HL-60/S4 (cell line): Measurements from ENCODE around the gene IFT25.
"Not testable (repeated sequence)": the region's sequence is repeated elsewhere in the genome, so short reads cannot be mapped to it uniquely, and the experiment has no call there.

ENCODE experiments used
- in situ Hi-C: fragments of 300-500 bp; cut with MboI; formaldehyde crosslinking; loops from 2 replicates; pipeline ENCODE4 v1.14.3; 2022; ENCODE audit warnings: low sequenced_read_pairs

The IFT25 gene

GRCh38 chr1:53945433-53946251 is at the start of gene IFT25:
TSS of gene IFT25 (minus strand) at chr1:53945699. CDS start at chr1:53940082, 5,617 bp downstream.
- in situ Hi-C loops = no loop called here

- in situ Hi-C loops = not testable (repeated sequence)
Measured at GRCh38 chr1:53994516-53994915, 49.0 kb upstream of the IFT25 start.

- in situ Hi-C loops = no loop called here
Measured at GRCh38 chr1:53992085-53992874, 46.8 kb upstream of the IFT25 start.

GRCh38 chr1:53987880-53988279 is 42.4 kb upstream of the IFT25 start:
- in situ Hi-C loops = no loop called here

- in situ Hi-C loops = no loop called here
Measured at GRCh38 chr1:53986458-53986857, 41.0 kb upstream of the IFT25 start.

- in situ Hi-C loops = no loop called here
Measured at GRCh38 chr1:53984726-53985125, 39.2 kb upstream of the IFT25 start.

GRCh38 chr1:53982763-53983104 is 37.2 kb upstream of the IFT25 start:
- in situ Hi-C loops = no loop called here

- in situ Hi-C loops = no loop called here
Measured at GRCh38 chr1:53982034-53982762, 36.7 kb upstream of the IFT25 start.

- in situ Hi-C loops = no loop called here
Measured at GRCh38 chr1:53981220-53981619, 35.7 kb upstream of the IFT25 start.

GRCh38 chr1:53979712-53980450 is 34.4 kb upstream of the IFT25 start:
- in situ Hi-C loops = no loop called here

- in situ Hi-C loops = no loop called here
Measured at GRCh38 chr1:53975861-53976260, 30.4 kb upstream of the IFT25 start.

- in situ Hi-C loops = no loop called here
Measured at GRCh38 chr1:53971718-53972117, 26.2 kb upstream of the IFT25 start.

- in situ Hi-C loops = not testable (repeated sequence)
Measured at GRCh38 chr1:53969323-53969722, 23.8 kb upstream of the IFT25 start.

- in situ Hi-C loops = no loop called here
Measured at GRCh38 chr1:53968125-53968513, 22.6 kb upstream of the IFT25 start.

GRCh38 chr1:53967409-53968124 is 22.1 kb upstream of the IFT25 start:
- in situ Hi-C loops = no loop called here

GRCh38 chr1:53966794-53967193 is 21.3 kb upstream of the IFT25 start:
- in situ Hi-C loops = no loop called here

- in situ Hi-C loops = no loop called here
Measured at GRCh38 chr1:53964109-53964508, 18.6 kb upstream of the IFT25 start.

GRCh38 chr1:53963460-53963859 is 18.0 kb upstream of the IFT25 start:
- in situ Hi-C loops = no loop called here

GRCh38 chr1:53962395-53962794 is 16.9 kb upstream of the IFT25 start:
- in situ Hi-C loops = no loop called here

- in situ Hi-C loops = no loop called here
Measured at GRCh38 chr1:53959664-53960250, 14.3 kb upstream of the IFT25 start.
